ENCODE data around the gene CHN2.

DNA sequence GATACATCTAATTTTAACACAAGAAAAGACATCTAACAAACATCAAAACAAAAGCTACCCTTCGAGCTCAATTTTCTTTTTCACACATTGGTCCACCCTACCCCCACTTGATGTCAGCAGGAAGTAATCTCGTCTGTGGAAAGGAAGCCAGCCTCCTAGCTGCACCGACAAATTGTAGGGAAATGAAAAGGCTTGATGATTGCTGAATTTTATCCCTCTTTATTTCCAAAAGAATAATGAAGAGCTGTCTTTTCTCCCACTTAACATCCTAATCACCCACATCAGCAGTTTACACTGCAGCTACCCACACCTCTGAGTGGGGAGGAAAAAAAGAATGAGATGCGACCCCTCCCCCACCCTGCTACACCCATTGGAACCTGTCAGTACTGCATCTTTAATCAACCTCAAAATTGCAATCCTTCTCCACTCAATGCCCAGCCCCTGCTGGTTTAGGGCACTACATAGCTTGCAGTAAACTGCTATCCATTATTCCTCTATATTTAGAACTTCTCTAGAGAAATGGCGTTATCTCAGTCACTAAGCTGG, 37.6 kb upstream of the CHN2 start:
- no peak for TF ChIP-seq TP53 (CRISPR knock-in tag; IDR thresholded peaks at IDR 0.05)
- TF ChIP-seq MYBL2 (CRISPR knock-in tag; IDR thresholded peaks at IDR 0.05), result no peak
- TF ChIP-seq, protein P1, sequence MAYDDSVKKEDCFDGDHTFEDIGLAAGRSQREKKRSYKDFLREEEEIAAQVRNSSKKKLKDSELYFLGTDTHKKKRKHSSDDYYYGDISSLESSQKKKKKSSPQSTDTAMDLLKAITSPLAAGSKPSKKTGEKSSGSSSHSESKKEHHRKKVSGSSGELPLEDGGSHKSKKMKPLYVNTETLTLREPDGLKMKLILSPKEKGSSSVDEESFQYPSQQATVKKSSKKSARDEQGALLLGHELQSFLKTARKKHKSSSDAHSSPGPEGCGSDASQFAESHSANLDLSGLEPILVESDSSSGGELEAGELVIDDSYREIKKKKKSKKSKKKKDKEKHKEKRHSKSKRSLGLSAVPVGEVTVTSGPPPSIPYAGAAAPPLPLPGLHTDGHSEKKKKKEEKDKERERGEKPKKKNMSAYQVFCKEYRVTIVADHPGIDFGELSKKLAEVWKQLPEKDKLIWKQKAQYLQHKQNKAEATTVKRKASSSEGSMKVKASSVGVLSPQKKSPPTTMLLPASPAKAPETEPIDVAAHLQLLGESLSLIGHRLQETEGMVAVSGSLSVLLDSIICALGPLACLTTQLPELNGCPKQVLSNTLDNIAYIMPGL (CRISPR knock-in tag; IDR thresholded peaks at IDR 0.05), result no peak
- no peak for TF ChIP-seq CTCF (IDR thresholded peaks at IDR 0.05)
- no peak for TF ChIP-seq ZBTB21 (CRISPR knock-in tag; IDR thresholded peaks at IDR 0.05; ENCODE audit: borderline replicate concordance)
- no peak for TF ChIP-seq NR2C2 (CRISPR knock-in tag; IDR thresholded peaks at IDR 0.05)
- TF ChIP-seq CBFB (CRISPR knock-in tag; IDR thresholded peaks at IDR 0.05; ENCODE audit: low read depth), result no peak
- TF ChIP-seq ZNF423 (CRISPR knock-in tag; IDR thresholded peaks at IDR 0.05), result no peak
- TF ChIP-seq ESRRA (CRISPR knock-in tag; IDR thresholded peaks at IDR 0.05; ENCODE audit: borderline replicate concordance), result no peak
- no peak for TF ChIP-seq CREB1 (CRISPR knock-in tag; IDR thresholded peaks at IDR 0.05)

Data from WTC11 (cell line).